H1 (cell line): Measurements from ENCODE around the gene SPTSSB. TPM values are rescaled to one million over a fixed set of nuclear protein-coding genes. Genes with fewer than 3 reads are reported as not detected.

Experiments used
- SIRT6 ChIP-seq: IDR thresholded peaks from one replicate; pipeline ENCODE4 v1.7.1; 2012; ENCODE audit warnings: low read length, inconsistent platforms
- polyA plus RNA-seq, 7 experiments: library from polyadenylated mRNA; depleted of rRNA in 3 of 7; stranded (reverse) in 5 of 7; unstranded in 2 of 7; fragments of >200 nt in 5 of 7; fragments of 200-250 nt in 2 of 7; gene quantifications; 1 replicate in 5 of 7; 2 replicates in 1 of 7; 4 replicates in 1 of 7; pipeline versions ENCODE4 v1.2.1 to v1.2.3, GENCODE V29; 2011 to 2013; ENCODE audit warnings: missing spikeins in 2 of 7, mixed read lengths in 2 of 7
- total RNA-seq: library from RNA; stranded (reverse); fragmentation: NEBNext Ultra II Directional; extraction: Animal tissue kit (Norgen Biotek cat#: 25700); gene quantifications from 2 replicates; pipeline ENCODE4 v1.2.1, GENCODE V29; 2021

The SPTSSB gene
- total and polyA plus RNA-seq, 2 of the 8 experiments (the other 6 are each of a cell fraction or from before 2014, with no cell fraction given), result 33.4 to 52.5 TPM

- TF ChIP-seq SIRT6, result no peak
Measured at GRCh38 chr3:161342629-161343028, 28.7 kb downstream of the SPTSSB start (continued).
